PC-3 (cell line): ENCODE data around the gene RPL31. TPM values are rescaled to one million over a fixed set of nuclear protein-coding genes. Genes with fewer than 3 reads are reported as not detected.

ENCODE experiments used
- ATAC-seq: fragments of 200-7000 bp; cut with Tn5 transposase; 2 replicates; pipeline ENCODE4 v1.9.1; 2020; ENCODE audit warnings: mild to moderate bottlenecking, moderate library complexity
- BruUV-seq: library from RNA; stranded (reverse); fragments of 400-500 nt; replicated peaks from 2 replicates; lab custom pipeline; 2021; lab: Mats Ljungman, UMichigan
- CTCF ChIA-PET: fragments of 300-600 bp; sonication (Branson Sonifier 250); formaldehyde crosslinking; loops from one replicate; lab custom pipeline; 2022; ENCODE audit warnings: antibody characterized with exemption; lab: Charles Lee
- POLR2A ChIA-PET: fragments of 300-600 bp; sonication (Branson Sonifier 250); formaldehyde crosslinking; loops from one replicate; lab custom pipeline; 2022; ENCODE audit warnings: antibody characterized with exemption; ENCODE audit not compliant: unreplicated experiment; lab: Charles Lee
- DNase-seq: peaks from one replicate; pipeline ENCODE4 v3.0.0-alpha.2; 2015
- H2AFZ ChIP-seq: fragments of 300-600 bp; sonication (generic); 2 replicates; pipeline ENCODE4 v1.6.0; 2016; ENCODE audit warnings: antibody characterized with exemption, low read length
- H3F3A ChIP-seq: fragments of 300-600 bp; sonication (generic); one replicate; pipeline ENCODE4 v1.6.0; 2017; ENCODE audit warnings: antibody characterized with exemption, low read length, control low read depth, mild to moderate bottlenecking; ENCODE audit not compliant: unreplicated experiment
- H3K27ac ChIP-seq: fragments of 300-600 bp; sonication (generic); 2 replicates; pipeline ENCODE4 v1.5.1; 2016; ENCODE audit warnings: mild to moderate bottlenecking, low read length
- H3K27me3 ChIP-seq: fragments of 300-600 bp; sonication (generic); 2 replicates; pipeline ENCODE4 v1.6.1; 2016; ENCODE audit warnings: low read length, mixed read lengths
- H3K36me3 ChIP-seq: fragments of 300-600 bp; sonication (generic); 2 replicates; pipeline ENCODE4 v1.6.1; 2016; ENCODE audit warnings: low read depth, mixed run types, low read length, mixed read lengths
- H3K4me1 ChIP-seq: fragments of 300-600 bp; sonication (generic); 2 replicates; pipeline ENCODE4 v1.5.1; 2016; ENCODE audit warnings: low read length; ENCODE audit not compliant: insufficient read depth
- H3K4me2 ChIP-seq: fragments of 300-600 bp; sonication (generic); 2 replicates; pipeline ENCODE4 v1.6.0; 2016; ENCODE audit warnings: low read length
- H3K4me3 ChIP-seq: fragments of 300-600 bp; sonication (generic); 2 replicates; pipeline ENCODE4 v1.5.1; 2016; ENCODE audit warnings: mild to moderate bottlenecking, low read length, mixed read lengths
- H3K79me2 ChIP-seq: fragments of 300-600 bp; sonication (generic); 2 replicates; pipeline ENCODE4 v1.6.1; 2017; ENCODE audit warnings: low read length, mixed read lengths
- H3K9ac ChIP-seq: fragments of 300-600 bp; sonication (generic); 2 replicates; pipeline ENCODE4 v1.6.0; 2016; ENCODE audit warnings: mild to moderate bottlenecking, low read length
- H3K9me2 ChIP-seq: fragments of 300-600 bp; sonication (generic); replicated peaks from 2 replicates; pipeline ENCODE4 v1.6.1; 2016; ENCODE audit warnings: mixed run types, low read length, mixed read lengths
- H3K9me3 ChIP-seq: fragments of 300-600 bp; sonication (generic); 2 replicates; pipeline ENCODE4 v1.6.1; 2016; ENCODE audit warnings: low read length, mixed read lengths
- H4K20me1 ChIP-seq: fragments of 300-600 bp; sonication (generic); 2 replicates; pipeline ENCODE4 v1.6.1; 2016; ENCODE audit warnings: low read length, mixed read lengths
- CTCF ChIP-seq: fragments of 300-600 bp; sonication (generic); conservative IDR thresholded peaks from 2 replicates; pipeline ENCODE4 v1.5.1; 2017; ENCODE audit warnings: antibody characterized with exemption, low read depth, mild to moderate bottlenecking, low read length
- EZH2 ChIP-seq: fragments of 300-600 bp; sonication (generic); IDR thresholded peaks from one replicate; pipeline ENCODE4 v1.6.1; 2017; ENCODE audit warnings: antibody characterized with exemption, mild to moderate bottlenecking, low read length; ENCODE audit not compliant: unreplicated experiment
- EZH2phosphoT487 ChIP-seq: fragments of 300-600 bp; sonication (generic); IDR thresholded peaks from 2 replicates; pipeline ENCODE4 v1.6.1; 2018; ENCODE audit warnings: mild to moderate bottlenecking, antibody characterized with exemption, low read length, borderline replicate concordance
- intact Hi-C: fragments of 100-400 bp; cut with micrococcal nuclease; formaldehyde crosslinking; loops from 2 replicates; pipeline ENCODE4 v1.9.0; 2023
- total RNA-seq: library from RNA; depleted of rRNA; stranded (reverse); fragments of >200 nt; gene quantifications from 2 replicates; pipeline ENCODE4 v1.2.3, GENCODE V29; 2014

The RPL31 gene
- total RNA-seq, 1 experiment from 2014 or later: 756 TPM

GRCh38 chr2:100974712-100975520 is 27.2 kb upstream of the RPL31 start:
- H3K36me3 ChIP-seq: peaks cover 39% of the 10 kb centered on the region
- H2AFZ ChIP-seq: no peak overlapping the region
- no TSS peak for BruUV-seq
- POLR2A ChIA-PET: no interaction called here
- no peak overlapping the region for H3K4me2 ChIP-seq
- no peak overlapping the region for H3K4me3 ChIP-seq
- no peaks in the 10 kb centered on the region for H3F3A ChIP-seq
- no peaks in the 10 kb centered on the region for H3K4me1 ChIP-seq
- H3K9ac ChIP-seq: no peak overlapping the region
- CTCF ChIA-PET: no interaction called here
- DNase-seq (no peak), ATAC-seq (no peak)
- no peak overlapping the region for H3K27ac ChIP-seq
- TF ChIP-seq CTCF: no peak
- TF ChIP-seq EZH2: no peak
- TF ChIP-seq EZH2phosphoT487: no peak
- H3K9me3 ChIP-seq: no peaks in the 10 kb centered on the region
- no peaks in the 10 kb centered on the region for H4K20me1 ChIP-seq
- H3K27me3 ChIP-seq: no peaks in the 10 kb centered on the region
- H3K9me2 ChIP-seq: no peaks in the 10 kb centered on the region
- intact Hi-C loops: no loop called here
- no peaks in the 10 kb centered on the region for H3K79me2 ChIP-seq

GRCh38 chr2:100975521-100975785 is 26.6 kb upstream of the RPL31 start:
- intact Hi-C loops: no loop called here
- BruUV-seq: no TSS peak

More at GRCh38 chr2:100975521-100975785, 26.6 kb upstream of the RPL31 start:
- Histone ChIP-seq H4K20me1 (no peaks in the 10 kb centered on the region), H3K27ac (no peak overlapping the region), H3K4me3 (no peak overlapping the region), H3K9ac (no peak overlapping the region), H3K27me3 (no peaks in the 10 kb centered on the region), H3K36me3 (peaks cover 39% of the 10 kb centered on the region), H3K4me2 (no peak overlapping the region), H3K9me3 (no peaks in the 10 kb centered on the region), H3K79me2 (no peaks in the 10 kb centered on the region), H2AFZ (no peak overlapping the region), H3K9me2 (no peaks in the 10 kb centered on the region), H3F3A (no peaks in the 10 kb centered on the region), H3K4me1 (no peaks in the 10 kb centered on the region)
- ChIA-PET CTCF (no interaction called here), POLR2A (no interaction called here)
- no peak for DNase-seq
- ATAC-seq: no peak
- no peak for TF ChIP-seq EZH2phosphoT487
- no peak for TF ChIP-seq CTCF
- no peak for TF ChIP-seq EZH2
